ENCODE results near the gene PNMA8C.

PNMA8C gene

GRCh38 chr19:46450737-46451136, 22.0 kb upstream of the PNMA8C start:
- no peak for TF ChIP-seq CREB1 (IDR thresholded peaks at IDR 0.05; ENCODE audit: low read depth)
- TF ChIP-seq EP300 (IDR thresholded peaks at IDR 0.05; ENCODE audit: borderline replicate concordance): no peak
- TF ChIP-seq CEBPB (IDR thresholded peaks at IDR 0.05): no peak
- TF ChIP-seq TAF1 (IDR thresholded peaks at IDR 0.05; ENCODE audit: low read depth): no peak
- TF ChIP-seq, protein P1, sequence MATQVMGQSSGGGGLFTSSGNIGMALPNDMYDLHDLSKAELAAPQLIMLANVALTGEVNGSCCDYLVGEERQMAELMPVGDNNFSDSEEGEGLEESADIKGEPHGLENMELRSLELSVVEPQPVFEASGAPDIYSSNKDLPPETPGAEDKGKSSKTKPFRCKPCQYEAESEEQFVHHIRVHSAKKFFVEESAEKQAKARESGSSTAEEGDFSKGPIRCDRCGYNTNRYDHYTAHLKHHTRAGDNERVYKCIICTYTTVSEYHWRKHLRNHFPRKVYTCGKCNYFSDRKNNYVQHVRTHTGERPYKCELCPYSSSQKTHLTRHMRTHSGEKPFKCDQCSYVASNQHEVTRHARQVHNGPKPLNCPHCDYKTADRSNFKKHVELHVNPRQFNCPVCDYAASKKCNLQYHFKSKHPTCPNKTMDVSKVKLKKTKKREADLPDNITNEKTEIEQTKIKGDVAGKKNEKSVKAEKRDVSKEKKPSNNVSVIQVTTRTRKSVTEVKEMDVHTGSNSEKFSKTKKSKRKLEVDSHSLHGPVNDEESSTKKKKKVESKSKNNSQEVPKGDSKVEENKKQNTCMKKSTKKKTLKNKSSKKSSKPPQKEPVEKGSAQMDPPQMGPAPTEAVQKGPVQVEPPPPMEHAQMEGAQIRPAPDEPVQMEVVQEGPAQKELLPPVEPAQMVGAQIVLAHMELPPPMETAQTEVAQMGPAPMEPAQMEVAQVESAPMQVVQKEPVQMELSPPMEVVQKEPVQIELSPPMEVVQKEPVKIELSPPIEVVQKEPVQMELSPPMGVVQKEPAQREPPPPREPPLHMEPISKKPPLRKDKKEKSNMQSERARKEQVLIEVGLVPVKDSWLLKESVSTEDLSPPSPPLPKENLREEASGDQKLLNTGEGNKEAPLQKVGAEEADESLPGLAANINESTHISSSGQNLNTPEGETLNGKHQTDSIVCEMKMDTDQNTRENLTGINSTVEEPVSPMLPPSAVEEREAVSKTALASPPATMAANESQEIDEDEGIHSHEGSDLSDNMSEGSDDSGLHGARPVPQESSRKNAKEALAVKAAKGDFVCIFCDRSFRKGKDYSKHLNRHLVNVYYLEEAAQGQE (IDR thresholded peaks at IDR 0.05; ENCODE audit: low read depth): no peak
- no peak for TF ChIP-seq YY1 (IDR thresholded peaks at IDR 0.05; ENCODE audit: low read depth)
- no peak for TF ChIP-seq ZBTB7A (IDR thresholded peaks at IDR 0.05; ENCODE audit: low read depth)
- no peak for TF ChIP-seq TCF12 (IDR thresholded peaks at IDR 0.05; ENCODE audit: low read depth)
- no peak for TF ChIP-seq USF1 (IDR thresholded peaks at IDR 0.05)

- TF ChIP-seq TCF12 (IDR thresholded peaks at IDR 0.05; ENCODE audit: low read depth) (no peak), USF1 (IDR thresholded peaks at IDR 0.05) (no peak), ZBTB7A (IDR thresholded peaks at IDR 0.05; ENCODE audit: low read depth) (no peak)
Measured at GRCh38 chr19:46449228-46449627, 20.5 kb upstream of the PNMA8C start.

DNA sequence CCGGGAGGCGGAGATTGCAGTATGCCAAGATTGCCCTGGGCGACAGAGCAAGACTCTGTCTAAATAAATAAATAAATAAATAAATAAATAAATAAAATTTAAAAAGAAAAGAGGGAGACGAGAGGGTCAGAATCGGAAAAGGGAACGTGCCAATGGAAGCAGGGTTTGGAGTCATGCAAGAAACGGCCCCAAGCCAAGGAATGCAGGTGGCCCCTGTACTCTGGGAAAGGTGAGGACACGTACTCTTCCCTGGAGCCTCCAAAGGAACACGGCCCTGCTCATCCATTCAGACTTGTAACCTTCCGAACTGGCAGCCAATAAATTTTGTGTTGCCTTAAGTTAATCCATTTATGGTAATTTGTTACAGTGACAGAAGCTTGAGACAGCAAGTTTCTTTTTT, 19.9 kb upstream of the PNMA8C start:
- no peak for TF ChIP-seq EGR1 (IDR thresholded peaks at IDR 0.05)
- TF ChIP-seq TCF12 (IDR thresholded peaks at IDR 0.05; ENCODE audit: low read depth): no peak
- TF ChIP-seq CREB1 (IDR thresholded peaks at IDR 0.05; ENCODE audit: low read depth): no peak
- no peak for TF ChIP-seq TEAD4 (IDR thresholded peaks at IDR 0.05)
- no peak for TF ChIP-seq ZBTB7A (IDR thresholded peaks at IDR 0.05; ENCODE audit: low read depth)
- no peak for TF ChIP-seq USF1 (IDR thresholded peaks at IDR 0.05)
- TF ChIP-seq YY1 (IDR thresholded peaks at IDR 0.05; ENCODE audit: low read depth): no peak
- no peak for TF ChIP-seq RAD21 (IDR thresholded peaks at IDR 0.05; ENCODE audit: low read depth)

DNA sequence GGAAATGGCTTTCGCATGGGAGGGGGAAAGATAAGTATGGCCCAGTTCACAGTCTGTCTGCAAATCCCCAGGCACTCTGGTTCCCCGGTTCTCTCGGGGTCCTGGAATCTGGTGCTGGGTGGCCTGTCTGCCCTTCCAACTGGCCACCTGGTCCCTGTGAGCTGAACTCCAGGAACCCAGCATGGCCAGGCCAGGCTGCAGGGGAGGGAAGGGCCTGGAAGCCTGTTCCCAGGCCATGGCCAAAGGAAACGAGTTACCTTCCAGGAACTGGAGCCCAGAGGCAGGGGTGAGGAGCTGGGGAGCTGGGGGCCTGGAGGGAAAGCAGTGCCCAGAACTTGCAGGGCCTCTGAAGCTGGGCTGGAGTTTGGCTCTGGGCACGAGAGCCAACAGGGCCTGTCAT, 19.1 kb upstream of the PNMA8C start:
- TF ChIP-seq RAD21 (IDR thresholded peaks at IDR 0.05; ENCODE audit: low read depth) (no peak), TCF12 (IDR thresholded peaks at IDR 0.05; ENCODE audit: low read depth) (no peak), TAF1 (IDR thresholded peaks at IDR 0.05; ENCODE audit: low read depth) (no peak), YY1 (IDR thresholded peaks at IDR 0.05; ENCODE audit: low read depth) (no peak), USF1 (IDR thresholded peaks at IDR 0.05) (no peak), ZBTB7A (IDR thresholded peaks at IDR 0.05; ENCODE audit: low read depth) (no peak), EGR1 (IDR thresholded peaks at IDR 0.05) (no peak), FOXM1 (IDR thresholded peaks at IDR 0.05; ENCODE audit: borderline replicate concordance, low read depth) (no peak), EP300 (IDR thresholded peaks at IDR 0.05; ENCODE audit: borderline replicate concordance) (no peak), CEBPB (IDR thresholded peaks at IDR 0.05) (no peak), NFIC (IDR thresholded peaks at IDR 0.05) (no peak), CREB1 (IDR thresholded peaks at IDR 0.05; ENCODE audit: low read depth) (no peak)
- TF ChIP-seq, protein P2, sequence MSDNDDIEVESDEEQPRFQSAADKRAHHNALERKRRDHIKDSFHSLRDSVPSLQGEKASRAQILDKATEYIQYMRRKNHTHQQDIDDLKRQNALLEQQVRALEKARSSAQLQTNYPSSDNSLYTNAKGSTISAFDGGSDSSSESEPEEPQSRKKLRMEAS (IDR thresholded peaks at IDR 0.05): no peak
- TF ChIP-seq, protein P1 (IDR thresholded peaks at IDR 0.05; ENCODE audit: low read depth): no peak

- no peak for TF ChIP-seq ZBTB7A (IDR thresholded peaks at IDR 0.05; ENCODE audit: low read depth)
- TF ChIP-seq YY1 (IDR thresholded peaks at IDR 0.05; ENCODE audit: low read depth): no peak
- no peak for TF ChIP-seq USF1 (IDR thresholded peaks at IDR 0.05)
- TF ChIP-seq, protein P2 (IDR thresholded peaks at IDR 0.05): no peak
- TF ChIP-seq TEAD4 (IDR thresholded peaks at IDR 0.05): no peak
- TF ChIP-seq FOXM1 (IDR thresholded peaks at IDR 0.05; ENCODE audit: borderline replicate concordance, low read depth): no peak
Measured at GRCh38 chr19:46447006-46447405, 18.3 kb upstream of the PNMA8C start.

Measured in Ishikawa (cell line).